8988T (cell line): Measurements from ENCODE around the gene WNT10A.
"Not testable (repeated sequence)": the region's sequence is repeated elsewhere in the genome, so short reads cannot be mapped to it uniquely, and the experiment has no call there.

ENCODE experiments used
- DNase-seq: peaks from one replicate; pipeline ENCODE4 v3.0.0; 2011

The WNT10A gene

GRCh38 chr2:218895326-218895725 lies 14.7 kb downstream of the WNT10A start:
- peak; percentile 44 for DNase-seq

DNA sequence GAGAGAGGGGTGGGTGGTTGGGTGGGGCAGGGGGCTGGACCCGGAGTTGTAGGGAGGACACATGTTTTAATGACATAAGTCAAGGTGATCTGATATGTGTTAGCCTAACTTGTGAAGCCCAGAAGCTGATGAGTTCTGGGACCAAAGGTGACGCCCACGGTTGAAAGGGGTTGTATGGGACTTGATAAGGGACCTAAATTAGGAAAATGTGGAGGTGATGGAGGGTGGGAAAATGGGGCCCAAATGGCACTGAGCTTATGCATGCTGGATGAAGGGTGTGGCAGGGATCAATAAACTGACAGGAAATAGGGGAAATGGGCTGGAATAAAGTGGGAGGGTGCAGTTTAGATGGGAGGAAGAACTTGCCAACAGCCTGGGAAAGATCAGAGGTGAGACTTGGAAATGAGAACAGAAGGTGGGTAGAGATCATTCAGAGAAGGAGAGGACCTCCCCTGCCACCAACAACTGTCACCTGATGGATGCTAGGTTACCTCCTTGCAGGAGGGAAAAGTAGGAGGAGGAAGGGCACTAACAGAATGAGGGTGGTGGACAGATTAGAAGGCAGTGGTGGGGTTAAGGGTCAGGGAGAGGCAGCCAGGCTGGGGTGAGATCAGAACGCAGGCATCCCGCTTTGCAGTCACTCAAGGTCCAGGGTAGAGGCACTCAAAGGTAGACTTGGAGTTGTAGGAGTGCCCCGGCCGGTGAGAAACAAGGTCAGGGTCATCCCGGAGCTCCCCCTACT lies 15.3 kb downstream of the WNT10A start:
- DNase-seq, result no peak

- peak; percentile 76 for DNase-seq
Measured at GRCh38 chr2:218896501-218897393, 16.1 kb downstream of the WNT10A start.

DNA sequence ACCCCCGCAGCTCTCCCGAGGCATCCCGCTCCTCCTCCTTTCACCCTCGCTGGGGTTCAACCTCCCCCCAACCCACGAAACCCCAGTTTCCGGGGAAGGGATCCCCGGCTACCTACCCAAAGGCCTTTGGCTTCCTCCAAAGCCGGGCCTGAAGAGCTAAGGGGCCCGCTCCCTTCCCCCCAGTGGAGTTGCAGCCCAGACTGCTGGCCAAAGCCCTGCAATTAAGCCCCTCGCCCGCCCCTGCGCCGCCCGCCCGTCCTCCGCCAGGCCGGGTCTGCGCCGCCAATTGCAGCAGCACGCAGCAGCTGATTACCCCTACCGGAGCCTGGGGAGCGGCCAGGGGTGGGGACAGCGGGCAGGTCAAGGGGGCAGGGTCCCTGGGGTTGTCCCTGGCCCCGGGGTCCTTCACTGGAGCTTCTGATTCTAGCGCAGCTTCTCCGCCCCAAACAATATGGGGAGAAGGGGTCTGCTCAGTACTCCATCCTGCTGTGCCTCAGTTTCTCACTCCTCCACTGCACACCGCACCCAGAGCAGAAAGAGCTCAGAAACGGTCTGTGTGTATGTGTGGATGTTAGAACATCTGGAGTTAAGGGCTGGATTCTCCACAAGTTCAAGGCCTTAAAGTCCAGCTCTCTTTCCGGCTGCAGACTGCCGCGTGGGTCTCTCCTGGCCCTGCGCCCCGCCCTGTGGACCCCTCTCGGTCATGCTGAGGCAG lies 16.9 kb downstream of the WNT10A start:
- DNase-seq, result no peak

DNA sequence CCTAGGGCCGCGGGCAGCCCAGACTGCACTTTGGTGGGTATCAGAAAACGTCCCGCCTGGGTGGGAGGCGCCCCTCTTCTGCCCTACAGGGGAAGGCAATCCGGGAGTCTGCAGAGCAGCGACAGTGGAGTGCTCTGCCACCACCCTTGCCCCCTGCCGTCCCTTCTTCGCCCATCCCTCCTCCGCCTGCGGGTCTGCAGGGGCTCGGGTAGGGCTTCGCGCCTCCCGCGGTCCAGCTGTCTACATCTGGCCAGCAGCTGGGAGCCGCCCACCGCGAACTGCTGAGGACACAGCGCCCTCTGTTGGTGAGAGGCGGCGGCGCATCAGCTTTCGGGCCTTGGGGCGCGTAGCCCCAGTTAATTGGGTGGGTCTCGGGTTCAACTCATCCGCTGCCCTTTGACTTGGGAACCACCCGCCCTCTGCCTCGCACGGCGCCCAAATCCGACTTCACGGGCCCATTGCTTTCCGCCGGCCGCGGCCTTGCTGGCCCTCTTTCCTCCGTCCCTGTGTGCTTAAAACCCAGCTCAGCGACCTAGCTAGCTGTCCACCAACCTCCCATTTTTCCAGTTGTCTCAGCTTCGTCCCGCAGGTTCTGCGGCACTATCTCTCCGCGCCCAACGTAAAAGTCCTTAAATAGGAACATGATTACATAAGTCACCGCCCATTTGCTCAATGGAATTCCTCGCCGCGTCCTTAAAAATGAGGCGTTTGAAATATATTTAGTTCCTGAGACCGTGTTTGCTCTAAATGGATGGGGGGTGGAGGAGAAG lies 17.6 kb downstream of the WNT10A start:
- peak; percentile 90 for DNase-seq

- no peak for DNase-seq
Measured at GRCh38 chr2:218899147-218899546, 18.5 kb downstream of the WNT10A start.

DNA sequence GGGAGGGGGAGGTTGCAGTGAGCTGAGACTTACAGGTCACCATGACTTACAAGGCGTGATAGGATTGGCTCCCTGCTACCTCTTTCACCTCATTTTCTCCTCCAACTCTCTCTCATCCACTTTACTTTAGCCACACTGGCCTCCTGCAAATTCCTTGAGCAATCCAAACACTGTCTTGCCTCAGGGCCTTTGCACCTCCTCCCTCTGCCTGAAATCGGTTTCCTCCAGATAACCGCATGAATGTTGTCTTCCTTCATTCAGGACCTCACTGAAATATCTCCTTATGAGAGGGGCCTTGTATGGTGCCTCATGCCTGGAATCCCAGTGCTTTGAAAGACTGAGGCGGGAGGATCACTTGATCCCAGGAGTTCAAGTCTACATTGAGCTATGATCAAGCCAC lies 21.8 kb downstream of the WNT10A start:
- DNase-seq, result no peak

- no peak for DNase-seq
Measured at GRCh38 chr2:218904176-218904575, 23.5 kb downstream of the WNT10A start.

DNA sequence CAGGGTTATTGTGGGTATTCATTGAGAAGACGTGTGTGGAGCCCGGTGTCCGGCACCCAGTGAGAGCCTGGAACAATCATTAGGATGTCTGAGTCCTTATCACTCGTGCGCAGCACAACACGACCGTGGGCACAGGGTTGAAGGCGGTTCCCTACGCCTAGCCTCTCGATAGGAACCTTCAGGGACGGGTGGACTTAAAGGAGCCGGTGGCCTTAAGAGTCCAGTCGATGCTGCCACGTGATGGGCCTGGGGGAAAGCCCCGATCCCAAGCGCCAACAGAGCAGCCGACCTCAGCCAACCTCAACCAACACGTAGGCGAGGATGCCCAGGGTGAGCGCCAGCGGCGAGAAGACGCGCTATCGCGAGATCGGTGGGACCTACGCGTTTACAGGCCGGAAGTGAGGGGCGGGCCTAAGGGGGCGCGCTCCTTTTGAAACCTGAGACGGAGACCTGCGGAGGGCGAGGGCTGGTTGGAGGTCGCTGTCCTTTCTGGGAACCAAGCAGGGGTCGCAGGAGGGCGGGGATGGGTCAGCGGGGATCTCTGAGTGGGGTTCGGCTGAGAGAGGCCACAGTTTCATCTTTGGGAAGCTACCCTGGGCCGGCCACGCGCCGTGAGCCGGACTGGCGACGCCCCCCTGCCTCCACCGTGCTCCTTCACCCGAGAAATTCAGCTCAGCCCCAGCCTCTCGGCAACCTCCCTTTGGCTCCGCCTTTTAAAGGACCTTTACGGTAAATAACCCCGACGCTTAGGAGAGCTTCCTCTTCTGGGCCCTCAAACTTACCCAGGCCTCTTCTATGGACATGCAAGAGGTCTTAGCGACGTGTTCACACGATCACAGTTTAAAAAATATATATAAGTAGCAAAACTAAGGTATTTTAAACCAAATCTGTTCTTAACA lies 28.3 kb downstream of the WNT10A start:
- DNase-seq, result no peak

GRCh38 chr2:218910741-218911140 lies 30.1 kb downstream of the WNT10A start:
- no peak for DNase-seq

GRCh38 chr2:218920504-218920903 lies 39.9 kb downstream of the WNT10A start:
- DNase-seq, result no peak

DNA sequence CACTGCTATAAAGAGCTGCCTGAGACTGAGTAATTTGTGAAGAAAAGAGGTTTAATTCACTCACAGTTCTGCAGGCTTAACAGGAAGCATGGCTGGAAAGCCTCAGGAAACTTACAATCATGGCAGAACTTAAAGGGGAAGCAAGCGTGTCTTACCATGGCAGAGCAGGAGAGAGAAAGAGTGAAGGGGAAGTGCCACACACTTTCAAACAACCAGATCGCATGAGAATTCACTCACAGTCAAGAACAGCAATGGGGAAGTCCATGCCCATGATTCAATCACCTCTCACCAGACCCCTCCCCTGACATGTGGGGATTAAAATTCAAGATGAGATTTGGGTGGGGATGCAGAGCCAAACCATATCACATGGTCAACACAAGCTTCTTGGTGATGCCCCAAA lies 44.1 kb downstream of the WNT10A start:
- DNase-seq, result no peak

- DNase-seq, result no peak
Measured at GRCh38 chr2:218925434-218925833, 44.8 kb downstream of the WNT10A start.

GRCh38 chr2:218927422-218927821 lies 46.8 kb downstream of the WNT10A start:
- no peak for DNase-seq

DNA sequence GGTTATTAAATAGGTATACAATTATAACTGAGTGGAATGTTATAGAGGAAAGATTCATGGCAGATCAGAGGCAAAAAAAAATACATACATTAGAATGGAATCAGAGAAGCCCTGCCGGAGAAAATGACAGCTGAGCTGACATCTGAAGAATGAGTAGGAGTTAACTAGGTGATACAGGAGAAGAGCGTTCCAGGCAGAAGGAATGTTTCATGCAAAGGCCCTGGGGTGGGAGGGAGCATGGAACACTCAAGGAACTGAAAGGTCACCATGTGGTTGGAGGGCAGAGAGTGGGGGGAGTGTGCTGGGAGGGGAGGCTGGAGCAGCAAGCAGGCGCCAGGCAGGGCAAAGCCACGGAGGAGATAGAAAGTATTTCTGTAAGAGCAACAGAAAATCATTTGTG lies 47.2 kb downstream of the WNT10A start:
- no peak for DNase-seq

DNA sequence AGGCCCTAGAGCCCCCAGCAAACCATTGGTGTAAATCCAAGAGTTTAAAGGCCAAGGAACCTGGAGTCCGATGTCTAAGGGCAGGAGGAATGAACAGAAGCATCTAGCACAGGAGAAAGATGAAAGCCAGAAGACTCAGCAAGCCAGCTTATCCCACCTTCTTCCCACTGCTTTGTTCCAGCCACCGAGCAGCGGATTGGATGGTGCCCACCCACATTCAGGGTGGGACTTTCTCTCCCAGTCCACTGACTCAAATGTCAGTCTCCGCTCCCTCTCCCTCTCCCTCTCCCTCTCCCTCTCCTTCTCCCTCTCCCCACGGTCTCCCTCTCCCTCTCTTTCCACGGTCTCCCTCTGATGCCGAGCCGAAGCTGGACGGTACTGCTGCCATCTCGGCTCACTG lies 49.8 kb downstream of the WNT10A start:
- DNase-seq, result not testable (repeated sequence)

GRCh38 chr2:218931751-218932150 lies 51.1 kb downstream of the WNT10A start:
- not testable (repeated sequence) for DNase-seq
